Transverse colon (tissue), 4 donors: ENCODE data around the gene GSKIP.

Source experiments
- CTCF ChIP-seq, 5 experiments: fragments of 200-600 bp in 3 of 5; fragments of 450-650 bp in 2 of 5; sonication (generic) in 3 of 5; IDR thresholded peaks; 1 replicate in 2 of 5; 2 replicates in 3 of 5; pipeline ENCODE4 v1.5.1; 2016 to 2017; ENCODE audit warnings: antibody characterized with exemption in 5 of 5, inconsistent platforms in 3 of 5, mild to moderate bottlenecking in 2 of 5, moderate library complexity in 1 of 5
- EP300 ChIP-seq: sonication (generic); formaldehyde crosslinking; IDR thresholded peaks from one replicate; pipeline ENCODE4 v1.6.1; 2017; ENCODE audit warnings: antibody characterized with exemption, low read depth
- POLR2A ChIP-seq: fragments of 450-650 bp; IDR thresholded peaks from one replicate; pipeline ENCODE4 v1.6.1; 2016; ENCODE audit warnings: antibody characterized with exemption, mild to moderate bottlenecking, moderate library complexity
- POLR2AphosphoS5 ChIP-seq, 3 donors: sonication (generic); formaldehyde crosslinking; IDR thresholded peaks; one replicate each; pipeline ENCODE4 v1.6.1; 2016; ENCODE audit warnings: antibody characterized with exemption in 3 of 3

- no peak for TF ChIP-seq CTCF (IDR thresholded peaks at IDR 0.05)
- TF ChIP-seq POLR2A = no peak
- no peak for TF ChIP-seq POLR2AphosphoS5 (IDR thresholded peaks at IDR 0.05)
- no peak for TF ChIP-seq EP300
Measured at GRCh38 chr14:96413526-96413925, 50.2 kb downstream of the GSKIP start.
